WTC11 (cell line): ENCODE results near the gene SNAPC4. TPM values are rescaled to one million over a fixed set of nuclear protein-coding genes. Genes with fewer than 3 reads are reported as not detected.

Experiments used
- GTF2I ChIP-seq: fragments of 250-450 bp; sonication (Bioruptor Pico); conservative IDR thresholded peaks from 2 replicates; pipeline ENCODE4 v1.4.0; 2021; ENCODE audit warnings: mild to moderate bottlenecking
- HMGA2 ChIP-seq: fragments of 250-450 bp; sonication (Bioruptor Pico); IDR thresholded peaks from 2 replicates; pipeline ENCODE4 v1.4.0; 2021; ENCODE audit warnings: mild to moderate bottlenecking, moderate library complexity
- IRF2 ChIP-seq: sonication (generic); formaldehyde crosslinking; IDR thresholded peaks from 2 replicates; pipeline ENCODE4 v1.8.0; 2022; ENCODE audit warnings: low read depth, missing genetic modification reagents, borderline replicate concordance
- JAZF1 ChIP-seq: fragments of 250-450 bp; sonication (Bioruptor Pico); IDR thresholded peaks from 2 replicates; pipeline ENCODE4 v1.9.0; 2021; ENCODE audit warnings: moderate library complexity, mild to moderate bottlenecking, inconsistent platforms
- JUN ChIP-seq: sonication (generic); formaldehyde crosslinking; IDR thresholded peaks from 2 replicates; pipeline ENCODE4 v1.8.0; 2023; ENCODE audit warnings: mild to moderate bottlenecking, missing genetic modification reagents
- MYBL2 ChIP-seq: sonication (generic); formaldehyde crosslinking; IDR thresholded peaks from 2 replicates; pipeline ENCODE4 v1.8.1; 2023; ENCODE audit warnings: mild to moderate bottlenecking, moderate library complexity, missing genetic modification reagents
- NR1H2 ChIP-seq: sonication (generic); formaldehyde crosslinking; IDR thresholded peaks from 2 replicates; pipeline ENCODE4 v1.9.0; 2021; ENCODE audit warnings: mild to moderate bottlenecking, moderate library complexity, missing genetic modification reagents
- NR2C2 ChIP-seq: sonication (generic); formaldehyde crosslinking; IDR thresholded peaks from 2 replicates; pipeline ENCODE4 v1.8.0; 2022; ENCODE audit warnings: mild to moderate bottlenecking, missing genetic modification reagents
- RELA ChIP-seq: sonication (generic); formaldehyde crosslinking; IDR thresholded peaks from 2 replicates; pipeline ENCODE4 v1.8.1; 2022; ENCODE audit warnings: missing genetic modification reagents, mild to moderate bottlenecking, borderline replicate concordance
- SMAD4 ChIP-seq: sonication (generic); formaldehyde crosslinking; IDR thresholded peaks from 2 replicates; pipeline ENCODE4 v1.8.0; 2022; ENCODE audit warnings: mild to moderate bottlenecking, missing genetic modification reagents
- SP1 ChIP-seq: sonication (generic); formaldehyde crosslinking; conservative IDR thresholded peaks from 2 replicates; pipeline ENCODE4 v1.8.1; 2022; ENCODE audit warnings: missing genetic modification reagents
- TEAD1 ChIP-seq: sonication (generic); formaldehyde crosslinking; IDR thresholded peaks from 2 replicates; pipeline ENCODE4 v1.8.0; 2022; ENCODE audit warnings: mild to moderate bottlenecking, missing genetic modification reagents
- total RNA-seq: library from RNA; stranded (reverse); gene quantifications from 3 replicates; pipeline ENCODE4 v1.2.3, GENCODE V29; 2021
- TF ChIP-seq, protein P1 (sequence below): sonication (generic); formaldehyde crosslinking; IDR thresholded peaks from 2 replicates; pipeline ENCODE4 v1.8.1; 2022; ENCODE audit warnings: mild to moderate bottlenecking, moderate library complexity, missing genetic modification reagents
- TF ChIP-seq, protein P2 (sequence below): sonication (generic); formaldehyde crosslinking; IDR thresholded peaks from 2 replicates; pipeline ENCODE4 v1.8.1; 2023; ENCODE audit warnings: mild to moderate bottlenecking, missing genetic modification reagents, borderline replicate concordance
- TF ChIP-seq, protein P3 (sequence below): sonication (generic); formaldehyde crosslinking; conservative IDR thresholded peaks from 2 replicates; pipeline ENCODE4 v1.8.1; 2022; ENCODE audit warnings: mild to moderate bottlenecking, missing genetic modification reagents
- TF ChIP-seq, protein P4 (sequence below): fragments of 250-450 bp; sonication (Bioruptor Pico); IDR thresholded peaks from 2 replicates; pipeline ENCODE4 v2.1.2; 2022; ENCODE audit warnings: mild to moderate bottlenecking, moderate library complexity
- TF ChIP-seq, protein P5 (sequence below): sonication (generic); formaldehyde crosslinking; IDR thresholded peaks from 2 replicates; pipeline ENCODE4 v1.8.0; 2023; ENCODE audit warnings: mild to moderate bottlenecking, missing genetic modification reagents
- TF ChIP-seq, protein P6 (sequence below): sonication (generic); formaldehyde crosslinking; IDR thresholded peaks from 2 replicates; pipeline ENCODE4 v1.8.1; 2022; ENCODE audit warnings: mild to moderate bottlenecking, missing genetic modification reagents, moderate library complexity, borderline replicate concordance
- TF ChIP-seq, protein P7 (sequence below): fragments of 250-450 bp; sonication (Bioruptor Pico); IDR thresholded peaks from 2 replicates; pipeline ENCODE4 v1.9.0; 2021; ENCODE audit warnings: mild to moderate bottlenecking, borderline replicate concordance
- TF ChIP-seq, protein P8 (sequence below): sonication (generic); formaldehyde crosslinking; IDR thresholded peaks from 2 replicates; pipeline ENCODE4 v1.8.1; 2022; ENCODE audit warnings: missing genetic modification reagents, borderline replicate concordance

Gene SNAPC4
- total RNA-seq, 1 experiment from 2014 or later = 22.8 TPM

DNA sequence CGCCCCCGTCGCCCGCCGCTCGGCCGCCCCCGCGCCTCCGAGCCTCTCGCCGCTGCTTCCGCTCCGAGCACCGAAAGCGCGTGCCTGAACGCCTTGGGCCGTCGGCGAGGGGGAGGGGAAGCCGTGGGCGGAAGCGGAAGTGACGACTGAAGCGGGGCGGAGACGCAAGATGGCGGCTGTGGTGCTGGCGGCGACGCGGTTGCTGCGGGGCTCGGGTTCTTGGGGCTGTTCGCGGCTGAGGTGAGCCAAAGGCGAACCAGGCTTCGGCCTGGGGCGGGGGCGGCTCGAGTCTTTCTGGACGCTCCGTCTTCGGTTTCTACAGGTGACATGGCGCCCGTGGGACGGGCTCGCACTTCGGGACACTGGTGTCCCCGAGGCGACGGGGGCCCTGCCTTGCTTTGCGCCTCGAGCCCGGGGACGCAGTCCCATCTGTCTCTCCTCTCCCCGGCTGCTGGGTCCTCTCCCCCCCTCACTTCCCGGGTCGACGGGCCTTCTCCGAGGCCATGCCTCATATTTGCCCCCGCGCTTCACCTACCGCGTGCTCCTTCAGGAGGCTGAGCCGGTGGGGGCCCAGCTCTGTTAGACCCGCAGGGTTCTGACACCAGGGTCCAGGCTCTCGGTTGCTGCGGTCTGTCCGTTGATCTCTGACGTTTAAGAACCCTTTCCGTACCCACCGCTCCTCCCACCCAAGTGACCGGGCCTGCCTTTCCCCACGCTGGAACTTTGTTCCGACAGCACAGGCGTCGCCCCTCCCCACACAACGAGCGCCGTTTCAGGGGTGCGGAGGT is 10.7 kb upstream of the SNAPC4 start, which contains the start of the genes ENTR1 and PMPCA (continued):
- TF ChIP-seq, protein P1, sequence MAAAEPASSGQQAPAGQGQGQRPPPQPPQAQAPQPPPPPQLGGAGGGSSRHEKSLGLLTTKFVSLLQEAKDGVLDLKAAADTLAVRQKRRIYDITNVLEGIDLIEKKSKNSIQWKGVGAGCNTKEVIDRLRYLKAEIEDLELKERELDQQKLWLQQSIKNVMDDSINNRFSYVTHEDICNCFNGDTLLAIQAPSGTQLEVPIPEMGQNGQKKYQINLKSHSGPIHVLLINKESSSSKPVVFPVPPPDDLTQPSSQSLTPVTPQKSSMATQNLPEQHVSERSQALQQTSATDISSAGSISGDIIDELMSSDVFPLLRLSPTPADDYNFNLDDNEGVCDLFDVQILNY (CRISPR knock-in tag) = peak; percentile 21; the same call in 1 of the 2 replicates
- TF ChIP-seq, protein P2, sequence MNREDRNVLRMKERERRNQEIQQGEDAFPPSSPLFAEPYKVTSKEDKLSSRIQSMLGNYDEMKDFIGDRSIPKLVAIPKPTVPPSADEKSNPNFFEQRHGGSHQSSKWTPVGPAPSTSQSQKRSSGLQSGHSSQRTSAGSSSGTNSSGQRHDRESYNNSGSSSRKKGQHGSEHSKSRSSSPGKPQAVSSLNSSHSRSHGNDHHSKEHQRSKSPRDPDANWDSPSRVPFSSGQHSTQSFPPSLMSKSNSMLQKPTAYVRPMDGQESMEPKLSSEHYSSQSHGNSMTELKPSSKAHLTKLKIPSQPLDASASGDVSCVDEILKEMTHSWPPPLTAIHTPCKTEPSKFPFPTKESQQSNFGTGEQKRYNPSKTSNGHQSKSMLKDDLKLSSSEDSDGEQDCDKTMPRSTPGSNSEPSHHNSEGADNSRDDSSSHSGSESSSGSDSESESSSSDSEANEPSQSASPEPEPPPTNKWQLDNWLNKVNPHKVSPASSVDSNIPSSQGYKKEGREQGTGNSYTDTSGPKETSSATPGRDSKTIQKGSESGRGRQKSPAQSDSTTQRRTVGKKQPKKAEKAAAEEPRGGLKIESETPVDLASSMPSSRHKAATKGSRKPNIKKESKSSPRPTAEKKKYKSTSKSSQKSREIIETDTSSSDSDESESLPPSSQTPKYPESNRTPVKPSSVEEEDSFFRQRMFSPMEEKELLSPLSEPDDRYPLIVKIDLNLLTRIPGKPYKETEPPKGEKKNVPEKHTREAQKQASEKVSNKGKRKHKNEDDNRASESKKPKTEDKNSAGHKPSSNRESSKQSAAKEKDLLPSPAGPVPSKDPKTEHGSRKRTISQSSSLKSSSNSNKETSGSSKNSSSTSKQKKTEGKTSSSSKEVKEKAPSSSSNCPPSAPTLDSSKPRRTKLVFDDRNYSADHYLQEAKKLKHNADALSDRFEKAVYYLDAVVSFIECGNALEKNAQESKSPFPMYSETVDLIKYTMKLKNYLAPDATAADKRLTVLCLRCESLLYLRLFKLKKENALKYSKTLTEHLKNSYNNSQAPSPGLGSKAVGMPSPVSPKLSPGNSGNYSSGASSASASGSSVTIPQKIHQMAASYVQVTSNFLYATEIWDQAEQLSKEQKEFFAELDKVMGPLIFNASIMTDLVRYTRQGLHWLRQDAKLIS (CRISPR knock-in tag) = no peak
- TF ChIP-seq, protein P3, sequence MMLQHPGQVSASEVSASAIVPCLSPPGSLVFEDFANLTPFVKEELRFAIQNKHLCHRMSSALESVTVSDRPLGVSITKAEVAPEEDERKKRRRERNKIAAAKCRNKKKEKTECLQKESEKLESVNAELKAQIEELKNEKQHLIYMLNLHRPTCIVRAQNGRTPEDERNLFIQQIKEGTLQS (CRISPR knock-in tag) = no peak
- no peak for TF ChIP-seq SMAD4
- peak; percentile 71; the same call in 1 of the 2 replicates for TF ChIP-seq JUN (CRISPR knock-in tag)
- peak; percentile 84 for TF ChIP-seq TEAD1 (CRISPR knock-in tag)
- no peak for TF ChIP-seq HMGA2 (CRISPR knock-in tag)
- TF ChIP-seq GTF2I (CRISPR knock-in tag) = no peak
- no peak for TF ChIP-seq NR2C2
- TF ChIP-seq, protein P4, sequence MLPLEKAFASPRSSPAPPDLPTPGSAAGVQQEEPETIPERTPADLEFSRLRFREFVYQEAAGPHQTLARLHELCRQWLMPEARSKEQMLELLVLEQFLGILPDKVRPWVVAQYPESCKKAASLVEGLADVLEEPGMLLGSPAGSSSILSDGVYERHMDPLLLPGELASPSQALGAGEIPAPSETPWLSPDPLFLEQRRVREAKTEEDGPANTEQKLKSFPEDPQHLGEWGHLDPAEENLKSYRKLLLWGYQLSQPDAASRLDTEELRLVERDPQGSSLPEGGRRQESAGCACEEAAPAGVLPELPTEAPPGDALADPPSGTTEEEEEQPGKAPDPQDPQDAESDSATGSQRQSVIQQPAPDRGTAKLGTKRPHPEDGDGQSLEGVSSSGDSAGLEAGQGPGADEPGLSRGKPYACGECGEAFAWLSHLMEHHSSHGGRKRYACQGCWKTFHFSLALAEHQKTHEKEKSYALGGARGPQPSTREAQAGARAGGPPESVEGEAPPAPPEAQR = no peak
- TF ChIP-seq JAZF1 (CRISPR knock-in tag) = no peak
- no peak for TF ChIP-seq NR1H2
- TF ChIP-seq IRF2 = no peak
- TF ChIP-seq RELA (CRISPR knock-in tag) = no peak
- TF ChIP-seq, protein P5, sequence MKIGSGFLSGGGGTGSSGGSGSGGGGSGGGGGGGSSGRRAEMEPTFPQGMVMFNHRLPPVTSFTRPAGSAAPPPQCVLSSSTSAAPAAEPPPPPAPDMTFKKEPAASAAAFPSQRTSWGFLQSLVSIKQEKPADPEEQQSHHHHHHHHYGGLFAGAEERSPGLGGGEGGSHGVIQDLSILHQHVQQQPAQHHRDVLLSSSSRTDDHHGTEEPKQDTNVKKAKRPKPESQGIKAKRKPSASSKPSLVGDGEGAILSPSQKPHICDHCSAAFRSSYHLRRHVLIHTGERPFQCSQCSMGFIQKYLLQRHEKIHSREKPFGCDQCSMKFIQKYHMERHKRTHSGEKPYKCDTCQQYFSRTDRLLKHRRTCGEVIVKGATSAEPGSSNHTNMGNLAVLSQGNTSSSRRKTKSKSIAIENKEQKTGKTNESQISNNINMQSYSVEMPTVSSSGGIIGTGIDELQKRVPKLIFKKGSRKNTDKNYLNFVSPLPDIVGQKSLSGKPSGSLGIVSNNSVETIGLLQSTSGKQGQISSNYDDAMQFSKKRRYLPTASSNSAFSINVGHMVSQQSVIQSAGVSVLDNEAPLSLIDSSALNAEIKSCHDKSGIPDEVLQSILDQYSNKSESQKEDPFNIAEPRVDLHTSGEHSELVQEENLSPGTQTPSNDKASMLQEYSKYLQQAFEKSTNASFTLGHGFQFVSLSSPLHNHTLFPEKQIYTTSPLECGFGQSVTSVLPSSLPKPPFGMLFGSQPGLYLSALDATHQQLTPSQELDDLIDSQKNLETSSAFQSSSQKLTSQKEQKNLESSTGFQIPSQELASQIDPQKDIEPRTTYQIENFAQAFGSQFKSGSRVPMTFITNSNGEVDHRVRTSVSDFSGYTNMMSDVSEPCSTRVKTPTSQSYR (CRISPR knock-in tag) = peak; percentile 94
- TF ChIP-seq, protein P6, sequence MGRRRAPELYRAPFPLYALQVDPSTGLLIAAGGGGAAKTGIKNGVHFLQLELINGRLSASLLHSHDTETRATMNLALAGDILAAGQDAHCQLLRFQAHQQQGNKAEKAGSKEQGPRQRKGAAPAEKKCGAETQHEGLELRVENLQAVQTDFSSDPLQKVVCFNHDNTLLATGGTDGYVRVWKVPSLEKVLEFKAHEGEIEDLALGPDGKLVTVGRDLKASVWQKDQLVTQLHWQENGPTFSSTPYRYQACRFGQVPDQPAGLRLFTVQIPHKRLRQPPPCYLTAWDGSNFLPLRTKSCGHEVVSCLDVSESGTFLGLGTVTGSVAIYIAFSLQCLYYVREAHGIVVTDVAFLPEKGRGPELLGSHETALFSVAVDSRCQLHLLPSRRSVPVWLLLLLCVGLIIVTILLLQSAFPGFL (CRISPR knock-in tag) = no peak
- TF ChIP-seq, protein P7, sequence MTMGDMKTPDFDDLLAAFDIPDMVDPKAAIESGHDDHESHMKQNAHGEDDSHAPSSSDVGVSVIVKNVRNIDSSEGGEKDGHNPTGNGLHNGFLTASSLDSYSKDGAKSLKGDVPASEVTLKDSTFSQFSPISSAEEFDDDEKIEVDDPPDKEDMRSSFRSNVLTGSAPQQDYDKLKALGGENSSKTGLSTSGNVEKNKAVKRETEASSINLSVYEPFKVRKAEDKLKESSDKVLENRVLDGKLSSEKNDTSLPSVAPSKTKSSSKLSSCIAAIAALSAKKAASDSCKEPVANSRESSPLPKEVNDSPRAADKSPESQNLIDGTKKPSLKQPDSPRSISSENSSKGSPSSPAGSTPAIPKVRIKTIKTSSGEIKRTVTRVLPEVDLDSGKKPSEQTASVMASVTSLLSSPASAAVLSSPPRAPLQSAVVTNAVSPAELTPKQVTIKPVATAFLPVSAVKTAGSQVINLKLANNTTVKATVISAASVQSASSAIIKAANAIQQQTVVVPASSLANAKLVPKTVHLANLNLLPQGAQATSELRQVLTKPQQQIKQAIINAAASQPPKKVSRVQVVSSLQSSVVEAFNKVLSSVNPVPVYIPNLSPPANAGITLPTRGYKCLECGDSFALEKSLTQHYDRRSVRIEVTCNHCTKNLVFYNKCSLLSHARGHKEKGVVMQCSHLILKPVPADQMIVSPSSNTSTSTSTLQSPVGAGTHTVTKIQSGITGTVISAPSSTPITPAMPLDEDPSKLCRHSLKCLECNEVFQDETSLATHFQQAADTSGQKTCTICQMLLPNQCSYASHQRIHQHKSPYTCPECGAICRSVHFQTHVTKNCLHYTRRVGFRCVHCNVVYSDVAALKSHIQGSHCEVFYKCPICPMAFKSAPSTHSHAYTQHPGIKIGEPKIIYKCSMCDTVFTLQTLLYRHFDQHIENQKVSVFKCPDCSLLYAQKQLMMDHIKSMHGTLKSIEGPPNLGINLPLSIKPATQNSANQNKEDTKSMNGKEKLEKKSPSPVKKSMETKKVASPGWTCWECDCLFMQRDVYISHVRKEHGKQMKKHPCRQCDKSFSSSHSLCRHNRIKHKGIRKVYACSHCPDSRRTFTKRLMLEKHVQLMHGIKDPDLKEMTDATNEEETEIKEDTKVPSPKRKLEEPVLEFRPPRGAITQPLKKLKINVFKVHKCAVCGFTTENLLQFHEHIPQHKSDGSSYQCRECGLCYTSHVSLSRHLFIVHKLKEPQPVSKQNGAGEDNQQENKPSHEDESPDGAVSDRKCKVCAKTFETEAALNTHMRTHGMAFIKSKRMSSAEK = no peak
- TF ChIP-seq, protein P8, sequence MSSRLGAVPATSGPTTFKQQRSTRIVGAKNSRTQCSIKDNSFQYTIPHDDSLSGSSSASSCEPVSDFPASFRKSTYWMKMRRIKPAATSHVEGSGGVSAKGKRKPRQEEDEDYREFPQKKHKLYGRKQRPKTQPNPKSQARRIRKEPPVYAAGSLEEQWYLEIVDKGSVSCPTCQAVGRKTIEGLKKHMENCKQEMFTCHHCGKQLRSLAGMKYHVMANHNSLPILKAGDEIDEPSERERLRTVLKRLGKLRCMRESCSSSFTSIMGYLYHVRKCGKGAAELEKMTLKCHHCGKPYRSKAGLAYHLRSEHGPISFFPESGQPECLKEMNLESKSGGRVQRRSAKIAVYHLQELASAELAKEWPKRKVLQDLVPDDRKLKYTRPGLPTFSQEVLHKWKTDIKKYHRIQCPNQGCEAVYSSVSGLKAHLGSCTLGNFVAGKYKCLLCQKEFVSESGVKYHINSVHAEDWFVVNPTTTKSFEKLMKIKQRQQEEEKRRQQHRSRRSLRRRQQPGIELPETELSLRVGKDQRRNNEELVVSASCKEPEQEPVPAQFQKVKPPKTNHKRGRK = no peak
- peak; percentile 95 for TF ChIP-seq SP1 (CRISPR knock-in tag)
- TF ChIP-seq MYBL2 (CRISPR knock-in tag) = 0 out of 2 replicates have a peak, but pooled peaks have one; percentile 19
